A673 (cell line): ENCODE measurements around the gene GABRG3. TPM values are rescaled to one million over a fixed set of nuclear protein-coding genes. Genes with fewer than 3 reads are reported as not detected.

Experiments
- BruUV-seq: library from RNA; stranded (reverse); fragments of 400-500 nt; replicated peaks from 2 replicates; lab custom pipeline; 2021; lab: Mats Ljungman, UMichigan
- CTCF ChIA-PET: fragments of 300-600 bp; sonication (Branson Sonifier 250); formaldehyde crosslinking; loops from one replicate; lab custom pipeline; 2022; ENCODE audit warnings: antibody characterized with exemption; lab: Charles Lee
- POLR2A ChIA-PET: fragments of 300-600 bp; sonication (Branson Sonifier 250); formaldehyde crosslinking; loops from one replicate; lab custom pipeline; 2022; ENCODE audit warnings: antibody characterized with exemption; ENCODE audit not compliant: low non-redundant PET; lab: Charles Lee
- DNase-seq: peaks from one replicate; pipeline ENCODE4 v3.0.0-alpha.2; 2015; ENCODE audit warnings: low spot score
- H3K27ac ChIP-seq: fragments of 200-600 bp; sonication (generic); 2 replicates; pipeline ENCODE4 v1.5.1; 2016; ENCODE audit warnings: mixed run types, low read depth, mild to moderate bottlenecking, mixed read lengths, antibody characterized with exemption, low read length; ENCODE audit not compliant: poor library complexity, severe bottlenecking
- H3K27me3 ChIP-seq: fragments of 200-600 bp; sonication (generic); replicated peaks from 2 replicates; pipeline ENCODE4 v1.6.1; 2017; ENCODE audit warnings: mixed run types, low read depth, mild to moderate bottlenecking, mixed read lengths, antibody characterized with exemption, low read length; ENCODE audit not compliant: insufficient read depth, poor library complexity
- H3K36me3 ChIP-seq: fragments of 200-600 bp; sonication (generic); 2 replicates; pipeline ENCODE4 v1.6.1; 2016; ENCODE audit warnings: mixed run types, mild to moderate bottlenecking, mixed read lengths, antibody characterized with exemption, low read length; ENCODE audit not compliant: insufficient read depth, poor library complexity, severe bottlenecking
- H3K4me1 ChIP-seq: fragments of 200-600 bp; sonication (generic); 2 replicates; pipeline ENCODE4 v1.6.1; 2017; ENCODE audit warnings: mixed run types, mild to moderate bottlenecking, mixed read lengths, antibody characterized with exemption, low read length; ENCODE audit not compliant: insufficient read depth, poor library complexity, severe bottlenecking
- H3K4me3 ChIP-seq: fragments of 200-600 bp; sonication (generic); 2 replicates; pipeline ENCODE4 v1.5.1; 2016; ENCODE audit warnings: low read depth, mixed run types, mild to moderate bottlenecking, mixed read lengths, low read length; ENCODE audit not compliant: poor library complexity, severe bottlenecking
- H3K9me3 ChIP-seq: fragments of 200-600 bp; sonication (generic); 2 replicates; pipeline ENCODE4 v1.6.1; 2016; ENCODE audit warnings: mixed run types, low read depth, mild to moderate bottlenecking, mixed read lengths, antibody characterized with exemption, low read length; ENCODE audit not compliant: poor library complexity, severe bottlenecking
- CTCF ChIP-seq: fragments of 300-800, 200-600 bp; sonication (generic); conservative IDR thresholded peaks from 2 replicates; pipeline ENCODE4 v1.5.1; 2017; ENCODE audit warnings: low read depth, mild to moderate bottlenecking, antibody characterized with exemption, low read length, moderate library complexity, mixed read lengths
- EZH2 ChIP-seq: fragments of 200-600 bp; sonication (generic); IDR thresholded peaks from 2 replicates; pipeline ENCODE4 v1.6.1; 2017; ENCODE audit warnings: borderline replicate concordance, low read depth, mild to moderate bottlenecking, mixed read lengths, antibody characterized with exemption, low read length; ENCODE audit not compliant: poor library complexity, severe bottlenecking
- intact Hi-C: fragments of 100-400 bp; cut with micrococcal nuclease; formaldehyde crosslinking; loops from one replicate; pipeline ENCODE4 v1.10.0; 2022; ENCODE audit not compliant: unreplicated experiment
- total RNA-seq: library from RNA; stranded (reverse); gene quantifications from 2 replicates; pipeline ENCODE4 v1.2.3, GENCODE V29; 2021

Gene GABRG3
- total RNA-seq, 1 experiment from 2014 or later: not detected

- ChIA-PET POLR2A (no interaction called here), CTCF (no interaction called here)
- no peak for DNase-seq
- BruUV-seq: no TSS peak
- TF ChIP-seq EZH2: no peak
- TF ChIP-seq CTCF: no peak
- Histone ChIP-seq H3K36me3 (no peaks in the 10 kb centered on the region), H3K9me3 (peaks cover 57% of the 10 kb centered on the region), H3K27me3 (no peaks in the 10 kb centered on the region), H3K4me3 (no peak overlapping the region), H3K27ac (no peak overlapping the region), H3K4me1 (no peaks in the 10 kb centered on the region)
- intact Hi-C loops: no loop called here
These were observed 614.2 kb downstream of the GABRG3 start for GRCh38 chr15:27585041-27585640.

GRCh38 chr15:27587810-27588209 lies 616.8 kb downstream of the GABRG3 start:
- POLR2A ChIA-PET: no interaction called here
- H3K9me3 ChIP-seq: peaks cover 54% of the 10 kb centered on the region
- no peak overlapping the region for H3K27ac ChIP-seq
- TF ChIP-seq EZH2 (no peak), CTCF (no peak)
- intact Hi-C loops: no loop called here
- no TSS peak for BruUV-seq
- CTCF ChIA-PET: no interaction called here
- H3K4me3 ChIP-seq: no peak overlapping the region
- no peaks in the 10 kb centered on the region for H3K27me3 ChIP-seq
- no peak for DNase-seq
- no peaks in the 10 kb centered on the region for H3K36me3 ChIP-seq
- no peaks in the 10 kb centered on the region for H3K4me1 ChIP-seq

- no peaks in the 10 kb centered on the region for H3K4me1 ChIP-seq
- no peaks in the 10 kb centered on the region for H3K36me3 ChIP-seq
- TF ChIP-seq EZH2 (no peak), CTCF (no peak)
- no peaks in the 10 kb centered on the region for H3K27me3 ChIP-seq
- DNase-seq: no peak
- intact Hi-C loops: no loop called here
- peaks cover 60% of the 10 kb centered on the region for H3K9me3 ChIP-seq
- BruUV-seq: no TSS peak
- ChIA-PET CTCF (no interaction called here), POLR2A (no interaction called here)
- H3K4me3 ChIP-seq: no peak overlapping the region
- H3K27ac ChIP-seq: no peak overlapping the region
These were observed 618.3 kb downstream of the GABRG3 start for GRCh38 chr15:27589260-27589659.
